HUES64 (cell line): ENCODE data around the gene NR3C2.
A peak's percentile ranks its signal among the peaks of the same experiment; 100 is the strongest.

Experiments
- H3K27ac ChIP-seq: 2 replicates; pipeline ENCODE4 v1.7.0; 2013; ENCODE audit warnings: low read depth, low read length, inconsistent platforms
- H3K27me3 ChIP-seq: 2 replicates; pipeline ENCODE4 v1.6.1; 2013; ENCODE audit warnings: mild to moderate bottlenecking, low read length; ENCODE audit not compliant: insufficient read depth
- H3K36me3 ChIP-seq: 2 replicates; pipeline ENCODE4 v1.6.1; 2013; ENCODE audit warnings: mild to moderate bottlenecking, low read length; ENCODE audit not compliant: insufficient read depth
- H3K4me1 ChIP-seq: 2 replicates; pipeline ENCODE4 v1.6.1; 2013; ENCODE audit warnings: mild to moderate bottlenecking, low read length, moderate library complexity; ENCODE audit not compliant: insufficient read depth
- H3K4me3 ChIP-seq: 2 replicates; pipeline ENCODE4 v1.5.1; 2013; ENCODE audit warnings: mild to moderate bottlenecking, low read length, moderate library complexity
- H3K9ac ChIP-seq: 2 replicates; pipeline ENCODE4 v1.6.1; 2013; ENCODE audit warnings: mild to moderate bottlenecking, low read depth, low read length
- H3K9me3 ChIP-seq: 2 replicates; pipeline ENCODE4 v1.6.1; 2013; ENCODE audit warnings: low read depth, low read length; ENCODE audit not compliant: insufficient read depth
- WGBS: fragments of 150-250, 120-280 bp; methylation state at CpG from one replicate; pipeline ENCODE4 v1.1.7; 2013; ENCODE audit warnings: missing lambda C conversion rate; 5-methylcytosine and 5-hydroxymethylcytosine counted together

NR3C2 gene

GRCh38 chr4:148103597-148104355 lies 338.4 kb downstream of the NR3C2 start:
- Histone ChIP-seq H3K27ac (no peak overlapping the region), H3K9me3 (no peaks in the 10 kb centered on the region), H3K27me3 (no peaks in the 10 kb centered on the region), H3K9ac (no peak overlapping the region), H3K4me1 (no peaks in the 10 kb centered on the region), H3K4me3 (no peak overlapping the region), H3K36me3 (no peaks in the 10 kb centered on the region)
- WGBS: 96% methylated on average over 7 of the region's 7 CpGs

- H3K9ac ChIP-seq: no peak overlapping the region
- no peaks in the 10 kb centered on the region for H3K9me3 ChIP-seq
- 88% methylated on average over 4 of the region's 4 CpGs for WGBS
- no peak overlapping the region for H3K27ac ChIP-seq
- no peak overlapping the region for H3K4me3 ChIP-seq
- H3K36me3 ChIP-seq: no peaks in the 10 kb centered on the region
- H3K4me1 ChIP-seq: peaks cover 8% of the 10 kb centered on the region; the same call in 1 of the 2 replicates
- H3K27me3 ChIP-seq: no peaks in the 10 kb centered on the region
These were observed 340.4 kb downstream of the NR3C2 start for GRCh38 chr4:148101790-148102189.

GRCh38 chr4:148101235-148101634 lies 341.0 kb downstream of the NR3C2 start:
- Histone ChIP-seq H3K36me3 (no peaks in the 10 kb centered on the region), H3K9ac (no peak overlapping the region), H3K4me1 (peaks cover 8% of the 10 kb centered on the region; the same call in 1 of the 2 replicates), H3K27ac (no peak overlapping the region), H3K27me3 (no peaks in the 10 kb centered on the region), H3K4me3 (no peak overlapping the region), H3K9me3 (no peaks in the 10 kb centered on the region)
- 96% methylated on average over 3 of the region's 3 CpGs for WGBS

GRCh38 chr4:148097801-148098200 lies 344.4 kb downstream of the NR3C2 start:
- no peaks in the 10 kb centered on the region for H3K9me3 ChIP-seq
- H3K36me3 ChIP-seq: no peaks in the 10 kb centered on the region
- H3K27me3 ChIP-seq: no peaks in the 10 kb centered on the region
- H3K9ac ChIP-seq: no peak overlapping the region
- H3K4me1 ChIP-seq: peaks cover 8% of the 10 kb centered on the region; the same call in 1 of the 2 replicates
- peak overlapping the region; percentile 35; the same call in 1 of the 2 replicates for H3K27ac ChIP-seq
- WGBS: 63% methylated on average over 5 of the region's 5 CpGs
- no peak overlapping the region for H3K4me3 ChIP-seq

GRCh38 chr4:148095346-148095923 lies 346.8 kb downstream of the NR3C2 start:
- WGBS: 93% methylated on average over 4 of the region's 5 CpGs
- Histone ChIP-seq H3K9me3 (no peaks in the 10 kb centered on the region), H3K27ac (no peak overlapping the region), H3K4me3 (no peak overlapping the region), H3K36me3 (no peaks in the 10 kb centered on the region), H3K4me1 (peaks cover 8% of the 10 kb centered on the region; the same call in 1 of the 2 replicates), H3K9ac (no peak overlapping the region), H3K27me3 (no peaks in the 10 kb centered on the region)

GRCh38 chr4:148094149-148094548 lies 348.1 kb downstream of the NR3C2 start:
- H3K27me3 ChIP-seq: no peaks in the 10 kb centered on the region
- H3K27ac ChIP-seq: no peak overlapping the region
- no peaks in the 10 kb centered on the region for H3K36me3 ChIP-seq
- H3K9me3 ChIP-seq: no peaks in the 10 kb centered on the region
- H3K4me1 ChIP-seq: peaks cover 8% of the 10 kb centered on the region; the same call in 1 of the 2 replicates
- H3K9ac ChIP-seq: no peak overlapping the region
- no peak overlapping the region for H3K4me3 ChIP-seq
- whole genome bisulfite sequencing: 85% methylated on average over 1 of the region's 1 CpG

- H3K27ac ChIP-seq: no peak overlapping the region
- H3K4me3 ChIP-seq: no peak overlapping the region
- H3K9ac ChIP-seq: no peak overlapping the region
- H3K9me3 ChIP-seq: no peaks in the 10 kb centered on the region
- WGBS: 98% methylated on average over 5 of the region's 5 CpGs
- H3K27me3 ChIP-seq: no peaks in the 10 kb centered on the region
- H3K36me3 ChIP-seq: no peaks in the 10 kb centered on the region
- H3K4me1 ChIP-seq: peaks cover 4% of the 10 kb centered on the region; the same call in 1 of the 2 replicates
These were observed 349.1 kb downstream of the NR3C2 start for GRCh38 chr4:148093065-148093464.

- Histone ChIP-seq H3K4me1 (no peaks in the 10 kb centered on the region; the same call in 1 of the 2 replicates), H3K4me3 (no peak overlapping the region), H3K27me3 (no peaks in the 10 kb centered on the region), H3K9ac (no peak overlapping the region), H3K36me3 (no peaks in the 10 kb centered on the region), H3K9me3 (no peaks in the 10 kb centered on the region), H3K27ac (no peak overlapping the region)
- 94% methylated on average over 11 of the region's 11 CpGs for WGBS
These were observed 349.7 kb downstream of the NR3C2 start for GRCh38 chr4:148092316-148093014.

- H3K4me3 ChIP-seq: no peak overlapping the region
- H3K36me3 ChIP-seq: no peaks in the 10 kb centered on the region
- no peak overlapping the region for H3K9ac ChIP-seq
- H3K27me3 ChIP-seq: no peaks in the 10 kb centered on the region
- no peak overlapping the region for H3K27ac ChIP-seq
- H3K9me3 ChIP-seq: no peaks in the 10 kb centered on the region
- 87% methylated on average over 4 of the region's 4 CpGs for WGBS
- no peaks in the 10 kb centered on the region for H3K4me1 ChIP-seq
These were observed 350.3 kb downstream of the NR3C2 start for GRCh38 chr4:148091896-148092295.

GRCh38 chr4:148090503-148091476 lies 351.4 kb downstream of the NR3C2 start:
- Histone ChIP-seq H3K27ac (no peak overlapping the region), H3K4me3 (no peak overlapping the region), H3K36me3 (no peaks in the 10 kb centered on the region), H3K9ac (no peak overlapping the region), H3K9me3 (no peaks in the 10 kb centered on the region), H3K4me1 (no peaks in the 10 kb centered on the region), H3K27me3 (no peaks in the 10 kb centered on the region)
- WGBS: 94% methylated on average over 17 of the region's 17 CpGs
